HG03025 (cell line): ENCODE measurements around the gene LYPD6B.
"Not testable (repeated sequence)": the region's sequence is repeated elsewhere in the genome, so short reads cannot be mapped to it uniquely, and the experiment has no call there.

Experiments
- ATAC-seq: cut with Tn5 transposase; IDR thresholded peaks from one replicate; pipeline ENCODE4 v1.9.1; 2021; ENCODE audit warnings: mild to moderate bottlenecking, moderate library complexity; ENCODE audit not compliant: unreplicated experiment, low FRiP score

Gene LYPD6B

DNA sequence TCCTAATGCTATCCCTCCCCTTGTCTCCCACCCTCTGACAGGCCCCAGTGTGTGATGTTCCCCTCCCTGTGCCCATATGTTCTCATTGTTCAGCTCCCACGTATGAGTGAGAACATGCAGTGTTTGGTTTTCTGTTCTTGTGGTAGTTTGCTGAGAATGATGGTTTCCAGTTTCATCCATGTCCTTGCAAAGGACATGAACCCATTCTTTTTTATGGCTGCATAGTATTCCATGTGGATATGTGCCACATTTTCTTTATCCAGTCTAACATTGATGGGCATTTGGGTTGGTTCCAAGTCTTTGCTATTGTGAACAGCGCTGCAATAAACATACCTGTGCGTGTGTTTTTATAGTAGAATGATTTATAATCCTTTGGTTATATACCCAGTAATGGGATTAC lies 212.9 kb downstream of the LYPD6B start:
- not testable (repeated sequence) for ATAC-seq

DNA sequence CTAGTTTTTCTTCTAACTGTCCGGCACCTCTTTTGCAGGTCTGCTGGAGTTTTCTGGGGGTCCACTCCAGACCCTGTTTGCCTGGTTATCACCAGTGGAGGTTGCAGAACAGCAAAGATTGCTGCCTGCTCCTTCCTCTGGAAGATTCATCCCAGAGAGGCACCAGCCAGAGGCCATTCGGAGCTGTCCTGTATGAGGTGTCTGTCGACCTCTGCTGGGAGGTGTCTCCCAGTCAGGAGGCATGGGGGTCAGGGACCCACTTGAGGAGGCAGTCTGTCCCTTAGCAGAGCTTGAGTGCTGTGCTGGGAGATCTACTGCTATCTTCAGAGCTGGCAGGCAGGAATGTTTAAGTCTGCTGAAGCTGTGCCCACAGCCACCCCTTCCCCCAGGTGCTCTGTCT lies 218.4 kb downstream of the LYPD6B start:
- ATAC-seq = not testable (repeated sequence)

DNA sequence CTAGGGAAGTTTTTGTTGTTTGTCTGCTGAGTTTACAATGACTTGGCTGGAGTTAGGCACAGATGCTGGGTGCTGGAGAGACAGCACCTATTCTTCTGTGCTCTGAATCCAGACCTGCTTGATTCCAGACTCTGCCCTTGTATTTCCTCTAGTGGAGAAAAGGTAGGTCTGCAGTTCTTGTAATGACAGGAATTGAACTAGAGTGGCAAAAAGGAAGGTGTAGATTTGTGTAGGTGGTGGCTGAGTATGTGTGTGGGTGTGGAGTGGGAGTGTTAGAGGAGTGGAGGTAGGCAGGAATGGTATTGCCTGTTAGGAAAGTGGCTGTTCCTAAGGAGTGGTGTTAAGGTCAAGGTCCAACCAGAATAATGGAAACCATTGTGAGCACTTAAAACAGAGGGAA lies 220.0 kb downstream of the LYPD6B start:
- ATAC-seq = no peak

DNA sequence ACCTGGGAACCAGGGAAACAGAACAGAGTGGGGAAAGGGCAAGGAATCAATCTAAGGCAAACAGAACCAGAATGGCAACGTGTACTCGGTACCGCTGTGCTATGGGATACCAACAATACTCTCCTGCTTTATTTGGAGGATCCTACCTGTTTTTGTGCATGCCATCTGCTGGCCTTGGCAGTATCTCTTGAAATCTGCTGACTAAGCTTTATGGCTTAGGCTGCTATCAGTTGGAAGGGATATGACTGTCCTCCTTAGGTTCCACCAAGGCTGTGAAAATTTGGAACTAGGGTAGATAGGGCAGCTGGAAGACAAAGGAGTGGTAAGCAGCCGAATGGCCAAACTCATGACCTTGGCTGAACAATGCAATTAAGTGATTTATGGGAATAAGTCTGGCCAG lies 220.6 kb downstream of the LYPD6B start:
- ATAC-seq = no peak

DNA sequence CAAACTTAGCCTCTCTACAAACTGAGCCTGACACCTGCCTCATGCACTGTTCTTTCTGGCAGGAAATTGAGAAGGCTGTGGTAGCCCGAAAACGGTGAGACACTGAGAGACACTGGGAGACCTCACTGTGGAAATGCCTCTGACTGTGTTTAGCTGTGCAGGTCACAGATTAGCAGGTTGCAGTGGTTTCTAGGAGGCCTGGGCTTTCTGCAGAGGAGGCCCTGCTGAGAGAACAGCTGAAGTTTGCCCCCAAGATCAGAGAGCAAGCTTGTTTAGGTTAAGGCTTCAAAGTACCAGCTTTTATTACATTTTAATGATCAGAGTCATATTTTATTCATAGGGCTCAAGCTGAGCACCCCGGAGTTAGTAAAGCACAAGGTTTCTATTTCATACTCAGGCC lies 223.2 kb downstream of the LYPD6B start:
- no peak for ATAC-seq
